PC-9 (cell line): Measurements from ENCODE around the gene GPRC5C. TPM values are rescaled to one million over a fixed set of nuclear protein-coding genes. Genes with fewer than 3 reads are reported as not detected.

Experiments used
- BruUV-seq: library from RNA; stranded (reverse); fragments of 400-500 nt; replicated peaks from 2 replicates; lab custom pipeline; 2021; lab: Mats Ljungman, UMichigan
- CTCF ChIA-PET: fragments of 300-600 bp; sonication (Branson Sonifier 250); formaldehyde crosslinking; loops from one replicate; lab custom pipeline; 2022; ENCODE audit warnings: antibody characterized with exemption; lab: Charles Lee
- POLR2A ChIA-PET: fragments of 300-600 bp; sonication (Branson Sonifier 250); formaldehyde crosslinking; loops from one replicate; lab custom pipeline; 2022; ENCODE audit warnings: antibody characterized with exemption; ENCODE audit not compliant: unreplicated experiment; lab: Charles Lee
- DNase-seq, 2 experiments: peaks; one replicate each; pipeline versions ENCODE4 v3.0.0 to v3.0.0-alpha.2; 2015 to 2022; ENCODE audit warnings: mixed read lengths in 1 of 2
- H2AFZ ChIP-seq: fragments of 200-600 bp; sonication (generic); 2 replicates; pipeline ENCODE4 v1.8.1; 2017; ENCODE audit warnings: antibody characterized with exemption
- H3F3A ChIP-seq: fragments of 200-600 bp; sonication (generic); 2 replicates; pipeline ENCODE4 v1.8.1; 2017; ENCODE audit warnings: antibody characterized with exemption, mild to moderate bottlenecking, low read depth; ENCODE audit not compliant: insufficient read depth
- H3K27ac ChIP-seq: fragments of 200-600 bp; sonication (generic); 2 replicates; pipeline ENCODE4 v1.6.1; 2016; ENCODE audit warnings: mixed run types
- H3K27me3 ChIP-seq: fragments of 200-600 bp; sonication (generic); 2 replicates; pipeline ENCODE4 v1.6.1; 2016; ENCODE audit warnings: low read depth, mixed run types; ENCODE audit not compliant: insufficient read depth
- H3K36me3 ChIP-seq: fragments of 200-600 bp; sonication (generic); 2 replicates; pipeline ENCODE4 v1.6.1; 2016; ENCODE audit warnings: low read depth, mixed run types
- H3K4me1 ChIP-seq: fragments of 200-600 bp; sonication (generic); replicated peaks from 2 replicates; pipeline ENCODE4 v1.6.1; 2016; ENCODE audit warnings: mixed run types; ENCODE audit not compliant: insufficient read depth
- H3K4me2 ChIP-seq: fragments of 200-600 bp; sonication (generic); 2 replicates; pipeline ENCODE4 v1.6.1; 2017; ENCODE audit warnings: mixed run types
- H3K4me3 ChIP-seq: fragments of 200-600 bp; sonication (generic); 2 replicates; pipeline ENCODE4 v1.6.1; 2016; ENCODE audit warnings: mixed run types
- H3K79me2 ChIP-seq: fragments of 200-600 bp; sonication (generic); 2 replicates; pipeline ENCODE4 v1.6.1; 2017; ENCODE audit warnings: low read depth, mixed run types
- H3K9me2 ChIP-seq: fragments of 200-600 bp; sonication (generic); 2 replicates; pipeline ENCODE4 v1.8.1; 2017; ENCODE audit warnings: mild to moderate bottlenecking; ENCODE audit not compliant: insufficient read depth
- H3K9me3 ChIP-seq: fragments of 200-600 bp; sonication (generic); 2 replicates; pipeline ENCODE4 v1.8.1; 2016; ENCODE audit warnings: low read depth; ENCODE audit not compliant: insufficient read depth
- H4K20me1 ChIP-seq: fragments of 200-600 bp; sonication (generic); 2 replicates; pipeline ENCODE4 v1.8.1; 2017; ENCODE audit not compliant: insufficient read depth
- CTCF ChIP-seq: fragments of 200-600 bp; sonication (generic); conservative IDR thresholded peaks from 2 replicates; pipeline ENCODE4 v1.6.1; 2017; ENCODE audit warnings: mixed run types, antibody characterized with exemption, mild to moderate bottlenecking, moderate library complexity
- EZH2 ChIP-seq: fragments of 200-600 bp; sonication (generic); IDR thresholded peaks from 2 replicates; pipeline ENCODE4 v1.8.0; 2017; ENCODE audit warnings: antibody characterized with exemption, low read depth
- intact Hi-C: fragments of 100-400 bp; cut with micrococcal nuclease; formaldehyde crosslinking; loops from one replicate; pipeline ENCODE4 v1.10.0; 2022; ENCODE audit not compliant: unreplicated experiment
- total RNA-seq: library from RNA; stranded (reverse); gene quantifications from 2 replicates; pipeline ENCODE4 v1.2.3, GENCODE V29; 2021

GPRC5C gene
- total RNA-seq, 1 experiment from 2014 or later = 27.9 TPM

- H4K20me1 ChIP-seq = no peaks in the 10 kb centered on the region
- no TSS peak for BruUV-seq
- H3K36me3 ChIP-seq = no peaks in the 10 kb centered on the region
- TF ChIP-seq EZH2 (no peak), CTCF (no peak)
- H3K27ac ChIP-seq = no peak overlapping the region
- H3K4me2 ChIP-seq = no peak overlapping the region
- intact Hi-C loops = no loop called here
- no peaks in the 10 kb centered on the region for H3K4me1 ChIP-seq
- POLR2A ChIA-PET = no interaction called here
- DNase-seq = no peak
- H2AFZ ChIP-seq = no peak overlapping the region
- H3K9me2 ChIP-seq = no peaks in the 10 kb centered on the region
- CTCF ChIA-PET = no interaction called here
- no peaks in the 10 kb centered on the region for H3K79me2 ChIP-seq
- H3K9me3 ChIP-seq = no peaks in the 10 kb centered on the region
- no peaks in the 10 kb centered on the region for H3K27me3 ChIP-seq
- H3K4me3 ChIP-seq = no peak overlapping the region
- no peaks in the 10 kb centered on the region for H3F3A ChIP-seq
These were observed 21.9 kb upstream of the GPRC5C start for GRCh38 chr17:74410001-74410443.

- ChIA-PET POLR2A (no interaction called here), CTCF (interaction anchor here (0.7 kb wide), 1 partner anchor 444 kb away, joined by 4 read pairs; no protein-coding TSS in a partner anchor)
- no peaks in the 10 kb centered on the region for H4K20me1 ChIP-seq
- no peak overlapping the region for H3K4me3 ChIP-seq
- no peaks in the 10 kb centered on the region for H3K36me3 ChIP-seq
- H3K27me3 ChIP-seq = no peaks in the 10 kb centered on the region
- H3F3A ChIP-seq = peaks cover 6% of the 10 kb centered on the region; the same call in 1 of the 2 replicates
- no peak overlapping the region for H2AFZ ChIP-seq
- no peak overlapping the region for H3K4me2 ChIP-seq
- H3K4me1 ChIP-seq = peaks cover 11% of the 10 kb centered on the region
- no peak for DNase-seq
- no peaks in the 10 kb centered on the region for H3K79me2 ChIP-seq
- no peaks in the 10 kb centered on the region for H3K9me3 ChIP-seq
- no TSS peak for BruUV-seq
- H3K9me2 ChIP-seq = no peaks in the 10 kb centered on the region
- TF ChIP-seq EZH2 (no peak), CTCF (no peak)
- no peak overlapping the region for H3K27ac ChIP-seq
- intact Hi-C loops = no loop called here
These were observed 19.3 kb upstream of the GPRC5C start for GRCh38 chr17:74412581-74412980.

GRCh38 chr17:74413491-74413890, 18.4 kb upstream of the GPRC5C start:
- Histone ChIP-seq H3K4me1 (peaks cover 13% of the 10 kb centered on the region), H3K79me2 (no peaks in the 10 kb centered on the region), H2AFZ (no peak overlapping the region), H3K4me2 (no peak overlapping the region), H3K4me3 (no peak overlapping the region), H3K9me3 (no peaks in the 10 kb centered on the region), H4K20me1 (no peaks in the 10 kb centered on the region), H3K27ac (no peak overlapping the region), H3K27me3 (no peaks in the 10 kb centered on the region), H3K9me2 (no peaks in the 10 kb centered on the region), H3K36me3 (no peaks in the 10 kb centered on the region), H3F3A (peaks cover 9% of the 10 kb centered on the region; the same call in 1 of the 2 replicates)
- intact Hi-C loops = no loop called here
- ChIA-PET POLR2A (no interaction called here), CTCF (no interaction called here)
- no peak for DNase-seq
- no TSS peak for BruUV-seq
- TF ChIP-seq EZH2 (no peak), CTCF (no peak)
